NCI-H226 (cell line): Measurements from ENCODE around the gene TAF4.
"Not testable (repeated sequence)": the region's sequence is repeated elsewhere in the genome, so short reads cannot be mapped to it uniquely, and the experiment has no call there.

Experiments used
- DNase-seq: peaks from one replicate; pipeline ENCODE4 v3.0.0-alpha.2; 2015

The TAF4 gene

GRCh38 chr20:61958773-61959700, 106.6 kb downstream of the TAF4 start:
- peak; percentile 21 for DNase-seq

- DNase-seq: no peak
Measured at GRCh38 chr20:61957961-61958715, 107.5 kb downstream of the TAF4 start.

GRCh38 chr20:61956396-61957342, 109.0 kb downstream of the TAF4 start:
- no peak for DNase-seq

GRCh38 chr20:61955668-61956395, 109.8 kb downstream of the TAF4 start:
- no peak for DNase-seq

- no peak for DNase-seq
Measured at GRCh38 chr20:61954276-61955021, 111.2 kb downstream of the TAF4 start.

- DNase-seq: no peak
Measured at GRCh38 chr20:61953037-61954021, 112.4 kb downstream of the TAF4 start.

- no peak for DNase-seq
Measured at GRCh38 chr20:61951695-61952533, 113.8 kb downstream of the TAF4 start.

- no peak for DNase-seq
Measured at GRCh38 chr20:61950641-61951071, 115.0 kb downstream of the TAF4 start.

GRCh38 chr20:61949714-61950640, 115.7 kb downstream of the TAF4 start:
- no peak for DNase-seq

GRCh38 chr20:61949363-61949713, 116.3 kb downstream of the TAF4 start:
- no peak for DNase-seq

GRCh38 chr20:61948586-61949362, 116.9 kb downstream of the TAF4 start:
- DNase-seq: no peak

GRCh38 chr20:61948056-61948455, 117.6 kb downstream of the TAF4 start:
- not testable (repeated sequence) for DNase-seq

- DNase-seq: not testable (repeated sequence)
Measured at GRCh38 chr20:61945495-61945894, 120.2 kb downstream of the TAF4 start.

- DNase-seq: not testable (repeated sequence)
Measured at GRCh38 chr20:61944967-61945366, 120.7 kb downstream of the TAF4 start.

- no peak for DNase-seq
Measured at GRCh38 chr20:61942526-61942925, 123.2 kb downstream of the TAF4 start.

GRCh38 chr20:61941721-61942405, 123.8 kb downstream of the TAF4 start:
- DNase-seq: no peak
